Effector CD8-positive, alpha-beta T cell (primary cell): ENCODE results near the gene DIS3L2.

Source experiments
- DNase-seq: peaks from one replicate; lab custom pipeline; 2025; lab: John Stamatoyannopoulos, UW

The DIS3L2 gene

DNA sequence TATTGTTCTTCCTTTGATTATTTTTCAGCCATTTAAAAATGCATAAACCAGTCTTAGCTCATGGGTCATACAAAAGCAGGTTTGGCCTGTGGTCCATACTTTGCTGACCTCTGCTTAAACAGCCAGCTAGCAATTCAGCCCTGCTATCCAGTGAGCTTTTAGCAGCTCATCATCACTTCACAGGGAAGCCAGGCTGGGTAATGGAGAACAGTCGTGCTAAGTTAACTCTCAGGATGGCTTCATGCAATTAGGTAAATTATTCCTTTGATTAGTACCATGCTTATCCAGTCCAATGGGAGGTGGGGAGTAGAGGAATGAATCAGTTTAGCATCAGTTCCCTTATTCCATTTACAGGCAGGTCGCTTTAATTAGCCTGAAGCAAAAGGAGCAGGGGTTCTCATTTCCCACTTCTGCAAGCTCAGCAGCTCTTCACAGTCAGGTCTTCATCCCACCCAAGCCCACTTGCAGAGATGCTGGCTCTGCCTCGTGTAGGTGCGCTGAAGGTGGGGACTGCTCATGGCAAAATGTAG lies 307.2 kb downstream of the DIS3L2 start:
- no peak for DNase-seq

GRCh38 chr2:232269867-232270266 lies 308.4 kb downstream of the DIS3L2 start:
- no peak for DNase-seq

GRCh38 chr2:232273903-232274643 lies 312.6 kb downstream of the DIS3L2 start:
- no peak for DNase-seq

- DNase-seq = no peak
Measured at GRCh38 chr2:232275670-232276069, 314.2 kb downstream of the DIS3L2 start.

DNA sequence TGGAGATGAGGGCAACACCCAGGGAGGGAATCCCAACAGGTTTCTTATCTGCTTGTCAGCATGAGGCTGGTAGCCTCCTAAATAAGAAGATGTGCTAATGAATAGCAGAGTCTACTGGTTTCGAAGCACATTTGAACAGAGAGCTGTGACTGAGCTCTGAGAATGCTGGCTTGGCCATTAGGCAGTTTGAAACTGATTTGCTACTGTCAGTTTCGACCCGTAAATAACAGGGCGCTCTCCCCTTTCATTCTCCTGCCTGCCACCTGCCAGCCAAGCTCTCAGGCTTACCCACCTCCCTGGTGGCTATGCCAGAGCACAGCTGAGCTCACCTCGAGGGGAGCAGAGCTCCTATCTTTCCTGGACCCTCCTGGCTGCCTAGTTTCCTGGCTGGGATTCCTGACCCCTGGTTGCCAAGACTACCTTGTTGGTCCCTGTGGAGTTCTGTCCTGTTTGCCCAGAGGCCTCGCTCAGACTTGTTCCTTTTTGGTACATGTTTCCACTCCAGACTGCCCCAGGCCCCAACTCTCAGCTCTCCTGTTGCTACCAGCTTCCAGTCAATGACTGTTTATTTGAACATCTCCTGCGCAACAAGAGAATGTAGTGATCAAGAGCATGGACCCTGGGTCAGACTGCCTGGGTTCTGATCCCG lies 314.7 kb downstream of the DIS3L2 start:
- DNase-seq = no peak

DNA sequence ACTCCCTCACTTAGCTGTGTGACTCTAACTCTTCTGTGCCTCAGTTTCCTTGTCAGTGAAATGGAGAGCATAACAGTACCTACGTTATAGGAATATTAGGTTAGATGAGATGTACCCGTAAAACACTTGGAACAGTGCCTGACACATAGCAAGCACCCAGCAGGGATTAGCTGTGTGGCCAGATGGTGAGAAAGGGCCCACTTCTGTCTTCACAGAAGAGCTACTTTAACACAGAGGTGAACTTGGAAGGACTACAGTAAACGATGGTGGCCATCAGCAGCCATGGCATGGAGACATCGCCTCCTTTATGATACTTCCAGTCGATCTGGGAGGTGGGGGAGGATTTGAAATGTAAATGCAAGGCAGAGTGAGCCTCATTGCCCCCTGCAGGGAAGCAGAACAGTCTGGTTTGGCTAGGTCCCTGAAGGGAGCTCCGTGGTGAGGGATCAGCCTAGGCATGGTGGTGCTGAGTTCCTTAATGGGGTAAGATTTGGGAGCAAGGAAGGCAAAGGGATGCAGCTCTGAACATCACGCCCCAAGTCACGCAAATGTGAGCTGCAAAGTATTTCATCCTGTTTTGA lies 315.3 kb downstream of the DIS3L2 start:
- no peak for DNase-seq

- no peak for DNase-seq
Measured at GRCh38 chr2:232278534-232278933, 317.0 kb downstream of the DIS3L2 start.

DNA sequence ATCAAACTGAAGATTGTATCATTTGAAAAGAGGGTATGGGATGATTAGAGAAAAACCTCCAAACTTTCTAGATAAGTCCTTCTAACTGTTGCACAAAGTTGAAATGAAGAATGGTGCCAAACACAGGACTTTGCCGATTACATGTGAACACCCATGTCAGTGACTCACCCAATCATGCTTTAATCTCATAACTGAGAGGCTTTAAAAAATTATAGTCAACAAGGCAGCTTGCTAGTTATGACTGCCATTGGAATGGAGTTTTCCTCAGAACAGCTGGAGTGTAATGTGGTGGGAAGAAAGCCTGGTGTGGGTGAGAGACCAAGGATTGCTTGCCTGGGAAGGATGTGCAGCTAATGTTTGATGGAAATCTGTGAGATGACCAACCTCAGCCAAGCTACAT lies 318.8 kb downstream of the DIS3L2 start:
- no peak for DNase-seq

DNA sequence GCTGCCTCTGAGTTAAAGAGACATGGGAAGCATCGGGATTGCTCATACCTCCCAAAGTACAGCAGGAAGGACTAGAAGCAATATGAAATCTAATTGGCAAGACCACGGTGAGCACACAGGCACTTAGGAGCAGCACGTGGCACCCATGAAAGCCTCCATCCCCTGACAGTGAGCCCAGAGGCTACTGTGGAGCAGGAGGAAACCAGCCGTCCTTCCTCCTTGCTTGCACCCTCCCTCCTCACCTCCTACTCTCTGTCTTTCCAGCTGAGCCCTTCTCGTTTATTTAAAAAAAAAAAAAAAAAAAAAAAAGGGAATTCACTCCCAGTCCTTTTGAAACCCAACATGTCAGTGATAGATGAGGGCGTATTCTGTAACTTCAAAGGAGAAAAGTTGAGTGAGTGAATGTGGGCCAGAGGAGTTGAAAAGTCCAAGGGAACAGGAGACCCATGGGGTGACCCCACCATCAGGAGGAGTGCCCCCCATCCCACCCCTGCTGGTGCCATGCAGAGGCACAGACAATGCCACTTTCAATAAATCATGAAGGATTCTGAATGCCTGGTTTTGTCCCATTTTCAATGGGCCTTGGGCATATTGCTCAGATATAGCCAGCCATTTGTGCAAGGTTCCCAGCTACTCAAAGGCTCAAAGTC lies 320.5 kb downstream of the DIS3L2 start:
- no peak for DNase-seq

DNA sequence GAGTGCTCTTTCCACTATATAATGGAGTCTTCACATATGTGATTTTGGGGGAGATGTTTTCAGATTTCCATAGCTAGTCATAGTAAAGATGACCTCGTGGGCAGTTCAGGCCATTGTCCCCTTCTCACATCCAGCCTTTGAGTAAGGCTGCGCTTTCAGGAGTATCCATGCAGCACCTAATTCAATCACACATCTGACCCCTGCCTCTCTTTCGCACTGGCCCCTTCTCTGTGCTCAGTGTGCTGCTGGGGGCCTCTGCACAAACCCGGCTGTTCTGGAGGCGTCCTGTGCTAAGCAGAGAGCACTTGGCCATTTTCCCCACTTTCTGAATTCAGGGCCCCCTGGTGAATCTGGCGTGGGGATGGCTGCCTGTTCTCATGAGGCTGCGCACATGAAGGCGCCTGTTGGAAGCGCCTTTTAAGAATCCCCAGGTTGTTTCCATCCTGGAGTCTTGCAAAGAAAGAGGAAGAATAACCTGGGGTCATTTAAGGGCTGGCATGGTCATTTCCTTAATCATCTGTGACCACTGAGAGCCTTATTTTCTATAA lies 321.1 kb downstream of the DIS3L2 start:
- DNase-seq = no peak

GRCh38 chr2:232286001-232286868 lies 324.7 kb downstream of the DIS3L2 start:
- no peak for DNase-seq

GRCh38 chr2:232287316-232287715 lies 325.8 kb downstream of the DIS3L2 start:
- DNase-seq = no peak

GRCh38 chr2:232288489-232289030 lies 327.0 kb downstream of the DIS3L2 start:
- no peak for DNase-seq

DNA sequence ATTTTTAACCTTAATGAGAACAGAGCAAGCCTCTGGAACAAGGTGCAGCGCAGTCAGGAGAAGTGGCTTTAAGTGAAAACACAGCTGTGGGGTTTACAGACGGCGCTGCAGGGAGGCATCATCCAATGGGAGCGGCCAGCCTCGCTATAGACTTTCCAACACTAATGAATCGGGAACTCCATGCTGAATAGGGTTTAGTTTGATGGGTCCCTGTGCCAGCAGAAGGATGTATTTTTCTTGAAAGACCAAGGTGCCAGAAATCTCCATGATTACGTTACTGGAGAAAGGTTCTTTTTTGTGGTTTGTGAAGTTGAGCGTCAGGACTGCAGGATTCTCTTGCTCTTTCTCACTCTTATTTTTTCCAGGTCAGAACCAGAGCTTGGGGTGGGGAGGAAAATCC lies 329.2 kb downstream of the DIS3L2 start:
- no peak for DNase-seq

GRCh38 chr2:232291343-232291742 lies 329.8 kb downstream of the DIS3L2 start:
- DNase-seq = no peak

GRCh38 chr2:232292395-232293154 lies 331.1 kb downstream of the DIS3L2 start:
- DNase-seq = no peak

- no peak for DNase-seq
Measured at GRCh38 chr2:232293191-232293590, 331.7 kb downstream of the DIS3L2 start.

- DNase-seq = no peak
Measured at GRCh38 chr2:232295971-232296370, 334.5 kb downstream of the DIS3L2 start.

- no peak for DNase-seq
Measured at GRCh38 chr2:232296776-232297525, 335.4 kb downstream of the DIS3L2 start.
